A673 (cell line): ENCODE data around the gene CPOX. TPM values are rescaled to one million over a fixed set of nuclear protein-coding genes. Genes with fewer than 3 reads are reported as not detected.
"Not testable (repeated sequence)": the region's sequence is repeated elsewhere in the genome, so short reads cannot be mapped to it uniquely, and the experiment has no call there.

Source experiments
- Bru-seq: library from RNA; stranded (reverse); fragments of 400-500 nt; gene quantifications from one replicate; lab custom pipeline; 2021; lab: Mats Ljungman, UMichigan
- BruChase-seq, 2 experiments: library from RNA; stranded (reverse); fragments of 400-500 nt; gene quantifications; one replicate each; lab custom pipeline; 2021; lab: Mats Ljungman, UMichigan
- BruUV-seq: library from RNA; stranded (reverse); fragments of 400-500 nt; replicated peaks from 2 replicates; lab custom pipeline; 2021; lab: Mats Ljungman, UMichigan
- CTCF ChIA-PET: fragments of 300-600 bp; sonication (Branson Sonifier 250); formaldehyde crosslinking; loops from one replicate; lab custom pipeline; 2022; ENCODE audit warnings: antibody characterized with exemption; lab: Charles Lee
- POLR2A ChIA-PET: fragments of 300-600 bp; sonication (Branson Sonifier 250); formaldehyde crosslinking; loops from one replicate; lab custom pipeline; 2022; ENCODE audit warnings: antibody characterized with exemption; ENCODE audit not compliant: low non-redundant PET; lab: Charles Lee
- DNase-seq: peaks from one replicate; pipeline ENCODE4 v3.0.0-alpha.2; 2015; ENCODE audit warnings: low spot score
- H3K27ac ChIP-seq: fragments of 200-600 bp; sonication (generic); 2 replicates; pipeline ENCODE4 v1.5.1; 2016; ENCODE audit warnings: mixed run types, low read depth, mild to moderate bottlenecking, mixed read lengths, antibody characterized with exemption, low read length; ENCODE audit not compliant: poor library complexity, severe bottlenecking
- H3K27me3 ChIP-seq: fragments of 200-600 bp; sonication (generic); replicated peaks from 2 replicates; pipeline ENCODE4 v1.6.1; 2017; ENCODE audit warnings: mixed run types, low read depth, mild to moderate bottlenecking, mixed read lengths, antibody characterized with exemption, low read length; ENCODE audit not compliant: insufficient read depth, poor library complexity
- H3K36me3 ChIP-seq: fragments of 200-600 bp; sonication (generic); 2 replicates; pipeline ENCODE4 v1.6.1; 2016; ENCODE audit warnings: mixed run types, mild to moderate bottlenecking, mixed read lengths, antibody characterized with exemption, low read length; ENCODE audit not compliant: insufficient read depth, poor library complexity, severe bottlenecking
- H3K4me1 ChIP-seq: fragments of 200-600 bp; sonication (generic); 2 replicates; pipeline ENCODE4 v1.6.1; 2017; ENCODE audit warnings: mixed run types, mild to moderate bottlenecking, mixed read lengths, antibody characterized with exemption, low read length; ENCODE audit not compliant: insufficient read depth, poor library complexity, severe bottlenecking
- H3K4me3 ChIP-seq: fragments of 200-600 bp; sonication (generic); 2 replicates; pipeline ENCODE4 v1.5.1; 2016; ENCODE audit warnings: low read depth, mixed run types, mild to moderate bottlenecking, mixed read lengths, low read length; ENCODE audit not compliant: poor library complexity, severe bottlenecking
- H3K9me3 ChIP-seq: fragments of 200-600 bp; sonication (generic); 2 replicates; pipeline ENCODE4 v1.6.1; 2016; ENCODE audit warnings: mixed run types, low read depth, mild to moderate bottlenecking, mixed read lengths, antibody characterized with exemption, low read length; ENCODE audit not compliant: poor library complexity, severe bottlenecking
- EZH2 ChIP-seq: fragments of 200-600 bp; sonication (generic); IDR thresholded peaks from 2 replicates; pipeline ENCODE4 v1.6.1; 2017; ENCODE audit warnings: borderline replicate concordance, low read depth, mild to moderate bottlenecking, mixed read lengths, antibody characterized with exemption, low read length; ENCODE audit not compliant: poor library complexity, severe bottlenecking
- intact Hi-C: fragments of 100-400 bp; cut with micrococcal nuclease; formaldehyde crosslinking; loops from one replicate; pipeline ENCODE4 v1.10.0; 2022; ENCODE audit not compliant: unreplicated experiment
- long read RNA-seq: library from polyadenylated mRNA; stranded (forward); transcript quantifications from one replicate; pipeline ENCODE4 v2.0.0, GENCODE V29; 2022
- total RNA-seq: library from RNA; stranded (reverse); gene quantifications from 2 replicates; pipeline ENCODE4 v1.2.3, GENCODE V29; 2021
- TF ChIP-seq, protein P1 (sequence below): fragments of 300-800, 200-600 bp; sonication (generic); conservative IDR thresholded peaks from 2 replicates; pipeline ENCODE4 v1.5.1; 2017; ENCODE audit warnings: low read depth, mild to moderate bottlenecking, antibody characterized with exemption, low read length, moderate library complexity, mixed read lengths

The CPOX gene
- total RNA-seq (25.8 and 27.7 TPM in 2 replicates), Bru-seq, nascent RNA (percentile 75 among the genes with signal in this experiment), BruChase-seq, experiment 1, labeled RNA remaining after a 2-hour chase (percentile 82 among the genes with signal in this experiment), BruChase-seq, experiment 2, labeled RNA remaining after a 6-hour chase (percentile 84 among the genes with signal in this experiment)
- long read RNA-seq, transcript CPOX-201 (7 exons, 2,821 nt) = major isoform, 40 of 44 reads
- long read RNA-seq, partial matches to known transcripts = 2 of 44 reads
- long read RNA-seq, other reads (novel, unspliced or antisense) = 2 of 44 reads

DNA sequence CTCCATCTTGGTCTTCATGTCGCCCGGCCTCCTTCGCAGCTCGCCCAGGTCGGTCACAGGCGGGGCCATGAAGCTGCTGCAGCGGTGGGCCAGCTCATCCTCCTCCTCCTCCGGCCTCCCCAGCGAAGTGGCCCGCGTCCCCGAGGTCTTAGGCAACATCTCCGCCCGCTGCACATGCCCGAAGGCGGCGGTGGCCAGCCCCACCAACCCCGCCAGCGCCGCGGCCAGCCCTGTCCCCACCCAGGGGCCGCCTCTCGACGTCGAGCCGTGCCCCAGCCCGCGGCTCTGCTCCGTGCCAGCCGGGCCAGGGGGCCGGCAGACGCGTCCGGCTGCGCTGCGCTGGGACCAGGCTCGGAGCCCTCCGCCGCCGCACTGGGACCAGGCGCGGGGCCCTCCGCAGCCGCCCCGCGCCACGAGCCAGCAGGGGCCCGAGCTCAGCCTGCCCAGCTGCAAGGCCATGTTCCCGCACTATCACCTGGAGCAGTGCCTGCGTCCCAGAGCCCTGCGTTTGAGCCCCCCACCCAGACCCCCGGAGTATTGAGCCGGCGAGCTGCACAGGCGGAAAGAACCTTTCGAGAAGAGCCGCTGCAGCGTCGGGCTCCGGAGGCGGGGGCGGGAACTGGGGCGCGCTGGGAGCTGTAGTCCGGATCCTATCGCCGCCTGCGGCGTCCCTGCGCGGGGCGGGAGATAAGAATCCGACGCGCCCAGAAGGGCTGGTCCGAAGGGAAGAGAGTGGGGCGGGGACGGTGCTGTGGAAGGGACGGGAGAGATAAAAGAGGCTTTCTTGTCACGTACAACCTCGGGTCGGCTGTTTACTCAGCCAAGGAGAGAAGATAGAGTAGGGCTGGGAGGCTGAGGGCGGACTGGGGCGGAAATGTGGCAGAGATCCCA, at the start of gene CPOX:
TSS of gene CPOX (minus strand) at position 566 of the 891 bp plus-strand sequence. CDS start at position 459, 107 bp downstream.
- no peaks in the 10 kb centered on the region for H3K9me3 ChIP-seq
- ChIA-PET CTCF (no interaction called here), POLR2A (no interaction called here)
- no peaks in the 10 kb centered on the region for H3K27me3 ChIP-seq
- intact Hi-C loops = no loop called here
- DNase-seq = peak; percentile 94
- H3K4me3 ChIP-seq = peak within 1 kb of the TSS; percentile 80
- H3K4me1 ChIP-seq = peaks cover 5% of the 10 kb centered on the region
- H3K36me3 ChIP-seq = peaks cover 11% of the 10 kb centered on the region
- BruUV-seq = no TSS peak
- TF ChIP-seq EZH2 = no peak
- TF ChIP-seq, protein P1, sequence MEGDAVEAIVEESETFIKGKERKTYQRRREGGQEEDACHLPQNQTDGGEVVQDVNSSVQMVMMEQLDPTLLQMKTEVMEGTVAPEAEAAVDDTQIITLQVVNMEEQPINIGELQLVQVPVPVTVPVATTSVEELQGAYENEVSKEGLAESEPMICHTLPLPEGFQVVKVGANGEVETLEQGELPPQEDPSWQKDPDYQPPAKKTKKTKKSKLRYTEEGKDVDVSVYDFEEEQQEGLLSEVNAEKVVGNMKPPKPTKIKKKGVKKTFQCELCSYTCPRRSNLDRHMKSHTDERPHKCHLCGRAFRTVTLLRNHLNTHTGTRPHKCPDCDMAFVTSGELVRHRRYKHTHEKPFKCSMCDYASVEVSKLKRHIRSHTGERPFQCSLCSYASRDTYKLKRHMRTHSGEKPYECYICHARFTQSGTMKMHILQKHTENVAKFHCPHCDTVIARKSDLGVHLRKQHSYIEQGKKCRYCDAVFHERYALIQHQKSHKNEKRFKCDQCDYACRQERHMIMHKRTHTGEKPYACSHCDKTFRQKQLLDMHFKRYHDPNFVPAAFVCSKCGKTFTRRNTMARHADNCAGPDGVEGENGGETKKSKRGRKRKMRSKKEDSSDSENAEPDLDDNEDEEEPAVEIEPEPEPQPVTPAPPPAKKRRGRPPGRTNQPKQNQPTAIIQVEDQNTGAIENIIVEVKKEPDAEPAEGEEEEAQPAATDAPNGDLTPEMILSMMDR = no peak
- peak within 1 kb of the TSS; percentile 64 for H3K27ac ChIP-seq

DNA sequence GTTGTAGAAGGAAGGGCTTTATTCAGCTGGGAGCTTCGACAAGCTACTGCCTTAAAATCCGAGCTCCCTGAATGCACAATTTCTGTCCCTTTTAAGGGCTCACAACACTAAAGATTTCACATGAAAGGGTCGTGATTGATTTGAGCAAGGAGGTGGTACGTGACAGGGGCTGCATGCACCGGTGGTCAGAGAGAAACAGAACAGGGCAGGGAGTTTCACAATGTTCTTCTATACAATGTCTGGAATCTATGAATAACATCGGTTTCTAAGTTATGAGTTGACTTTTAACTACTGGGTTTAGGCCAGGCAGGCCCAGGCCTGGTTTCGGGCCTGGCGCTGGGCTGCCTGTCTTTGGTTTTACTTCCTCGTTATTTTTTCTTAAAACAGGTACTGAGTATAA, 49.4 kb upstream of the CPOX start:
- intact Hi-C loops, H3K36me3 ChIP-seq, CTCF ChIA-PET, H3K4me3 ChIP-seq, H3K27ac ChIP-seq, BruUV-seq, DNase-seq, POLR2A ChIA-PET, H3K4me1 ChIP-seq, H3K27me3 ChIP-seq, H3K9me3 ChIP-seq: not testable (repeated sequence)

DNA sequence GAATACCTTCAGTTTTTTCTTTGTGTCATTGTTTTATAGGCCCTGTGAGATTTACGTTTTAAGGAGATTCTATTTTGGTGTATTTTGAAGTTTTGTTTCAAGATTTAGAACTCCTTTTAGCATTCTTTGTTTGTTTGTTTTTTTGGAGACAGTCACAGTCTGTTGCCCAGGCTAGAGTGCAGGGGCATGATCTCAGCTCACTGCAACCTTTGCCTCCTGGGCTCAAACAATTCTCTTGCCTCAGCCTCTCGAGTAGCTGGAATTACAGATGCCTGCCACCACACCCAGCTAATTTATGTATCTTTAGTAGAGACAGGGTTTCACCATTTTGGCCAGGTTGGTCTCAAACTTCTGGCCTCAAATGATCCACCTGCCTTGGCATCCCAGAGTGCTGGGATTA, 48.3 kb upstream of the CPOX start:
- CTCF ChIA-PET, H3K27ac ChIP-seq, H3K36me3 ChIP-seq, H3K27me3 ChIP-seq, H3K9me3 ChIP-seq, H3K4me3 ChIP-seq, BruUV-seq, DNase-seq, H3K4me1 ChIP-seq, POLR2A ChIA-PET, intact Hi-C loops: not testable (repeated sequence)

DNA sequence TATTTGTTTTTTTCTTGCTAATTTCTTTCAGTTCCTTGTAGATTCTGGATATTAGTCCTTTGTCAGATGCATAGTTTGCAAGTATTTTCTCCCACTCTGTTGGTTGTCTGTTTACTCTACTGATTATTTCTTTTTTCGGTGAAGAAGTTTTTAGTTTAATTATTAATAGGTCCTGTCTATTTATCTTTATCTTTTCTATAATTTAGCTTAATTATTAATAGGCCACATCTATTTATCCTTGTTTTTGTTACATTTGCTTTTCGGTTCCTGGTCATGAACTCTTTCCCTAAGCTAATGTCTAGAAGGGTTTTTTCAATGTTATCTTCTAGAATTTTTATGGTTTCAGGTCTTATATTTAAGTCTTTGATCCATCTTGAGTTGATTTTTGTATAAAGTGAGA, 45.1 kb upstream of the CPOX start:
- H3K36me3 ChIP-seq, H3K27me3 ChIP-seq, intact Hi-C loops, H3K27ac ChIP-seq, POLR2A ChIA-PET, H3K9me3 ChIP-seq, H3K4me3 ChIP-seq, H3K4me1 ChIP-seq, BruUV-seq, CTCF ChIA-PET, DNase-seq: not testable (repeated sequence)
